HG02981 (cell line): Measurements from ENCODE around the gene NRXN3.

ENCODE experiments used
- ATAC-seq: cut with Tn5 transposase; IDR thresholded peaks from one replicate; pipeline ENCODE4 v1.9.1; 2021; ENCODE audit warnings: mild to moderate bottlenecking, moderate library complexity; ENCODE audit not compliant: unreplicated experiment

Gene NRXN3

DNA sequence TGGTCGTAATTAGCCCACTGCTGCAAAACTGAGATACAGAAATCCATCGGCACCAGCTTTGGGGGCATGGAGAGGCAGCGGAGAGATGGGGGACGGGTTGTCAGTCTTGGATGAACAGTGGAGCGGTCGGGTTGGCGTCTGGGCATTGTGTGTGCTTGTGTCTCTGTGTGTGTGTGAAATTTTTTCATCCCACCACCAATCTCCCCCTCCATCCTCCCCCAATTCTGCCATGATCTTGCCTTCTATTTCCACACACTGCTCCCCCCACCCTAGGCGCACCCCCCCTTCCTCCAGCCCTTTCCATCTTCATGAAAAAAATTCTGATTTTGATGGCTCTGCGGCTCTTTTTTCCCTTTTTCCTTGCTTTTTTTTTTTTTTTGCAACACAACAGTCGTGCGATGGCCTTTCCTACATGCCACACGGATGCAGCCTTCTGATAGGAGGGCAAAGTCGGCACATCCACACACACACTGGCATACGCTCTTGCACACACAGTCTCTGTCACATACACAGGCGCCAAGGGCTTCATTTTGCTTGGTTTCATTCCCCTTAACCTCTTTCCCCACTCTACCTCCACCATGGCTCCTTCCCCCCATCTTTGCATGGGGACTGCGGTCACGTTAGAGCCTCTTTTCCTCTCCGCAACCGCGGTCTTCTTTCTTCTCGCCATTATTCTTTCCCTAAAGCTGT is 3.3 kb downstream of the NRXN3 start:
- no peak for ATAC-seq

DNA sequence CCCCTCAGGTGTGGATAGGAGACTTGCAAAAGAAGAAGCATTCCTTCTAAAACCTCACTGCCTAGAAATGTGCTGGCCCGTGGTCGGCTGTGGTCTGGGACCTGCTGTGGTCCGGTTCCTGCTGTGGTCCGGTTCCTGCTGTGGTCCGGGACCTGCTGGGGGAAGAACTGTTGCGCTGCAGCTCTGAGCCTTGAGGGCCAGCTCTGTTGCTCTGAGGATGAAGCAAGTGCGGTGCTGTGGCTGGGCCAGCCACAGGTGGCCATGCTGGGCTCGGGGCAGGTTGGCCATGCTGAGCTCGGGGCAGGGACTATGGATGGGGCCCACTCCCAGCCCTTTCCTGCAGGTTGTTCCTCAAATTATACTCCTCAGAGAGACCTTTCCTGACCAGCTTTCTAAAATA is 5.2 kb downstream of the NRXN3 start:
- no peak for ATAC-seq

GRCh38 chr14:78178071-78178470 is 7.9 kb downstream of the NRXN3 start:
- no peak for ATAC-seq

DNA sequence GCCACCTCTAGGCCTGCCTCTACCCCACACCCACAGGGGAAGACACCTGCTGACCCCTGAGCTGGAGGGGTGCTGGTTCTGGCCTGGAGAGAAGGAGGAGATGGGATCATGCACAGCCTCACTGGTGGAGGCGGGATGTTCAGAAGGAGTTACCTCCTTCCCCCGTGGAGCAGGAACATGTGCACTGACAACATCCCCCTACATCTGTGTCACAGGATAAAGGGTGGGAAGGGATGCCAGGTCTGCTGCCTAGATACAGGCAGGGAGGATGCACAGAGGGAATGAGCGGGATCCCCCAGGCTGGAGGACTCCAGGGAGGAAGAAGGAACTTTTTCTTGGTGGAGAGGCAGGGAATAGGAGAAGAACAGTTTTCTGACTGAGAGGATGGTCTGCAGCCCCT is 8.8 kb downstream of the NRXN3 start:
- no peak for ATAC-seq

- no peak for ATAC-seq
These were observed 11.1 kb downstream of the NRXN3 start for GRCh38 chr14:78181270-78181669.

DNA sequence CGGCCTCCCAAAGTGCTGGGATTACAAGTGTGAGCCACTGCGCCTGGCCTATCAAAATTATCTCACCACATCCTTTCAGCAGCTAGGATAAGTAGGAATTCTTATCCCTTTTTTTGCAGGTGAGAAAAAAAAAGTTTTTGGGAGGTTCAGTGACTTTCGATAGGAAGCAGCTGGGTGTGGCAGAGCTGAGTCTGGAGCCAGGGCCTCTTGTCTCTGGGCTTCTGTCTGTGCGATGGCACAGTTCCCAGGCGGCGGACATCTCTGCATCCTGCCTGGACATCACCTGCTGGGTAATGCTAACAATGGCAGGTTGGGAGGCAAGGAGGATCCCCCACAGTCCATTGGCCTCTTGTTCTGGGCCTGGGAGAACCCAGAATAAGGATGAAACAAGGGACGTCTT is 12.5 kb downstream of the NRXN3 start:
- no peak for ATAC-seq

GRCh38 chr14:78184157-78184556 is 14.0 kb downstream of the NRXN3 start:
- ATAC-seq = no peak

- ATAC-seq = no peak
These were observed 16.1 kb downstream of the NRXN3 start for GRCh38 chr14:78186277-78186676.

DNA sequence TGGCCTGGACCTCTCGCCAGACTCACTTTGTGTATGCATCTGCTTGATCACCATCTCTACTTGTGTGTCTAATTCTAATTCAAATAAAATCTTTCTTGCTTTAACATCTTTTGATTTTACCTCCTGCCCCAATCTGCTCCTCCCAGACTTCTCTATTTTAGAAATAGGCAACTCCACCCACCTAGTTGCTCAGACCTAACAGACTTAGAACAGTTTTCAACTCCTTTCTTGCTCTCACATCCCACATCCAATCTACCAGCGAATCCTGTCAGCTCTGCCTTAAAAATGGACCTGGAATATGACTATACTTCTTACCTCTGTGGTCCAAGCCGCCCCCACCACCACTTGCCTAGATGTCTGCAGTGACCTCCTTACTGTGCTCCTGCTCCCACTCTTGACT is 18.7 kb downstream of the NRXN3 start:
- no peak for ATAC-seq

DNA sequence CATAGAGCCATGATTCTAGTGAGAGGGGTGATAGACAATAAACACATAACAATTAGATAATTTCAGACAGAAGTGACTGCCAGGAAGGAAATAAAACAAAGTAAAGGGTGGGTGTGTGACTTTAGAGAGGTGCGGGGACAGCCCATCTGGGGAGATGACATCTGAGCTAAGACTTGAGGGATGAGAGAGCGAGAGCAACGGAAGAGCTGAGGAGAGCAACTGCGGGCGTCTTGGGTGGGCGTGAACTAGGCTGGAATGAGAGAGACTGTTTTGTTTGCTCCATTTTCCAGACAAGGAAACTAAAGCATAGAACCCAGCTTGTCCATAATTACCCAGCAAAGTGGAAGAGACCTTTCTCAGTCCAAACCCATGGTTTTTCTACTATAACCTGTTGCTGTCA is 25.3 kb downstream of the NRXN3 start:
- no peak for ATAC-seq

GRCh38 chr14:78196323-78196722 is 26.1 kb downstream of the NRXN3 start:
- ATAC-seq = no peak

GRCh38 chr14:78197051-78197450 is 26.9 kb downstream of the NRXN3 start:
- ATAC-seq = no peak

DNA sequence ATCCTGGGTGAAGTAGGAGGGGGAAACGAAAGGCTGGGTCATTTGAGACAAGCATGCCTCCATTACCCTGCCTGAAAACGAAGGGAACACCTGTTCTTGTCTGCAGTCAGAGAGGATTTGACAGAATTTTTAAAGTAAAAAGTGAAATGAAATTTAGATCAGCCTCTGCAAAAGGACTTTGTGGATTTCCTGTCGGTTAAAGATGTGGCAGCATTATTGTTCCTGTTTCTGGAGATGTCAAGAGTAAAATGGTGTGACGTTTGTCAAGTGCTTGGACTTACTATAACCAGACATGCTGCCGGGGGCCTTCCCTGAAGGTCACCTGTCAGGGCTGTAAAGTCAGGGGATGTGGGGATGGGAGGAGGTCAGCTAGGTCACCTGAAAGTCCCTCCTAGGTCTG is 32.0 kb downstream of the NRXN3 start:
- ATAC-seq = no peak

GRCh38 chr14:78202976-78203375 is 32.8 kb downstream of the NRXN3 start:
- no peak for ATAC-seq

- no peak for ATAC-seq
These were observed 37.2 kb downstream of the NRXN3 start for GRCh38 chr14:78207414-78207813.

- no peak for ATAC-seq
These were observed 50.1 kb downstream of the NRXN3 start for GRCh38 chr14:78220273-78220672.

GRCh38 chr14:78222746-78223145 is 52.6 kb downstream of the NRXN3 start:
- no peak for ATAC-seq

GRCh38 chr14:78227248-78228077 is 57.3 kb downstream of the NRXN3 start:
- no peak for ATAC-seq

DNA sequence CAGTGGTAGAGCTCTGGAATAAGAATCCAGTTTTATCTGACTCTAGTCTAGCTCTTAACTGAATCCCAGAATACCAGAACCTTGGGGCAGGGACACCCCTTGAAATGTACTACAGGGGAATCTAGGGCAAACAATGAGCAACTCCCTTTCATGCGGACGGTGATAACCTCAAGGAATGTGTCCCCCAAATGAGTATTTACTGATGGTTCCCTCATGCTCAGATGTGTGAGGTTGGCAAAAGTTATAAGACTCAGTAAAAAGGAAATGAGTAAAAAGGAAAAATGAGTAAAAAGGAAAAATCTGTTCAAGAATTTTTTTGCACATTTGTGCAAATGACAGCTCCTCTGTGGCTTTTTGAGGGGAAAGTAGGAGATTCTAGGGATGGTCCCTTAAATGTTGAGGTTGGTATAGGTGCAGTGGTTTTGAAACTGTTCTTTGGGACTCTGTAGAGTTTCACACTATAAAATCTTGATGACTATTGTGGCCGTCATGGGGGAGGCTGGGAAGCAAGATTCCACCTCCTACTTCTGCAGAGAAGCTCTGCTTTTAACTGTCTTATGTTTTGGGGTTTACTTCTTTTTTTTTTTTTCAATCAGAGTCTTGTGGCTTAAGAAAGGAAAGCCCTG is 58.6 kb downstream of the NRXN3 start:
- ATAC-seq = no peak

DNA sequence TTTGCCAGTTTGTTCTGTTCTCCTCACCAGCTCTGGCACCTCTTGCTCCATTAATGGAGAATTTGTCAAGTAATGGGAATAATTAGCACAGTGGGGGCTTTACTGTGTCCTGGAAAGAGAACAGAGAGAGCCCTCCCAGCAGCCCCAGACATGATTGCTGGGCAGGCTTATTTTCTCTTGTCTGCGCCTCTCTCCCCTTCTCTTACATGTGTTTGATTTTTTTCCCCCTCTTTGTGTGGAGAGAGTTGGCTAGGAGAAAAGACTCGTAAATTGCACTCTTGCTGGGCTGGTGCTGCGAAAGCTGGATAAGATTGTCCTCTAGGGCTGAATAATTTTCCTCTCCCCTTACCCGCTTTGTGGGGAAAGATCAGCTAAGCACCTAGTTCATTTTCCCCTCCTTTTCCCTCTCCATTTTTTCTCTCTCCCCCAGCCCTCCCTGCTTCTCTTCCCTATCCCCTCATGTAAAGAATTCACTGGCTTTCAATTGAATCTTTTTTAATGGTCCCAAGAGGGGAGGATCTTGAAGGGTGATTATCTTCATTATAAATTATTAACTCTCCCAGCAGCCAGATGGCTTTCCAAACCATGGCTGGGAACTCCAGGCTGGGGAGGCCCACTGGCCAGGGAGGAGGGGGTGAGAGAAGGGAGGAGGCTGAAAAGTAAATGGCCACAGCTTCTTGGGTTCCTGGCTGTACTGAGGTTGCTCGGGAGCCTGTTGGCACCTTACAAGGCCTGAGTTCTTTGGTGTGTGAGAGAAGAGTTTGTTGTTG is 62.2 kb downstream of the NRXN3 start:
- ATAC-seq = no peak

DNA sequence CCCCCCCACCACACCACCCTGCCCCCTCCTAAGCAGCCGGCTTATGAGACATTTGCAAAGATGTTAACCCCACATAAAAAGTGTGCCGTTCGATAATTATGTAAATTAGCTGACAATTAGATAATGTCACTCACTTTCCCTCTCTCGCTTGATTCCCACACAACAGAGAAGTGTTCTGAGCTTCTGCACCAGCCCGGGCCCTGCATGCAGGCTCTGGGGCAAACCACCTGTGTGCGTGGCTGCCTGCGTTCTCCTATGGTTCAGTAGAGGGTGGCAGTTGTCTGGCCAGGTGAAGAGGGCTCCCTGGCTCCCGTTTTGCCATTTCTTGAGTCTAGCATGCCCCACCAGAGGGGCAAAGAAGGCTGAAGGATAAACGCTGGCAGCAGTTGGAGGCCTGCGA is 68.0 kb downstream of the NRXN3 start:
- no peak for ATAC-seq
